ENCODE results near the gene TMEM266.

TMEM266 gene

DNA sequence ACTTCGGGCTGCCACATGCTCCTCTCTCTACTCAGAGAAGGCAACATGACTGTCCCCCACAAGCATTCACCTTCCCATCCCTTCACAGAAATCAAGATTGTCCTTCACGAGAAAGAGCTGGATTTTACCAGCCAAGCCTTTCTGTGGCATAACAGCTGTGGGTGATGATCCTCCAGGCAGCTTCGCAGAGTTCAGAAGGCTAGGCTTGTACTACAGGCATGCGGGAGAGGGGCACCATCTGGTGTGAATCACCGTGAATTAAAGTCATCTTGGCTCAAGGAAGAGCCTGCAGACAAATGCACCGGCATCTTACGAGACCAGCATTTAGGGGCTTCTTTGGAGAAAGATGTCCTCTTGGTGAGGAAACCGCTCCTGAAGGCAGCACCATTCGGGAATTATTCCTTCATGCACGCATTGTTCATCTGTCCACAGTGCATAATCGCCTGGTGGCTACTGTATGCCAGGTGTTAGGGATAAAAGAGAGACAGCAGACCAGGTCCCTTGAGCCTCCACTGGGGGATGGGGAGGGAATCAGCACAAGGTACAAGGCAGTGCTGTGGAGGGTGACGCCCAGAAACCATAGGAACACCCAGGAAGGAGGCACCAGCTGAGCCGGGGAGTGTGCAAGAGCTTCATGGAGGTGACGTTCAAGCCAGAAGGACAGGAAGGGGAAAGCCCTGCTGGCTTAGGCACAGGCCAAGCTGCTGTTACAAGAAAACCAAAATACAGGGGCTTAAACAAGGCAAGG lies 108.6 kb downstream of the TMEM266 start:
- Histone ChIP-seq H3K27ac (ENCODE audit: low read depth in 2 of 2, low read length in 2 of 2) (no peak overlapping the region), H3K36me3 (ENCODE audit: control insufficient read depth in 2 of 2, insufficient read depth in 2 of 2, low read length in 2 of 2) (no peaks in the 10 kb centered on the region), H3K9ac (ENCODE audit: low read depth in 1 of 2, low read length in 2 of 2) (no peak overlapping the region), H3K27me3 (ENCODE audit: control insufficient read depth in 2 of 2, insufficient read depth in 2 of 2, low read length in 2 of 2) (peaks cover 0 to 3% of the 10 kb centered on the region in 2 donors), H3K4me3 (ENCODE audit: low read length in 2 of 2) (no peak overlapping the region), H3K4me1 (ENCODE audit: control insufficient read depth in 2 of 2, insufficient read depth in 2 of 2, low read length in 2 of 2) (peaks cover 0 to 2% of the 10 kb centered on the region in 2 donors), H3K9me3 (ENCODE audit: control insufficient read depth in 2 of 2, low read length in 2 of 2) (no peaks in the 10 kb centered on the region)

DNA sequence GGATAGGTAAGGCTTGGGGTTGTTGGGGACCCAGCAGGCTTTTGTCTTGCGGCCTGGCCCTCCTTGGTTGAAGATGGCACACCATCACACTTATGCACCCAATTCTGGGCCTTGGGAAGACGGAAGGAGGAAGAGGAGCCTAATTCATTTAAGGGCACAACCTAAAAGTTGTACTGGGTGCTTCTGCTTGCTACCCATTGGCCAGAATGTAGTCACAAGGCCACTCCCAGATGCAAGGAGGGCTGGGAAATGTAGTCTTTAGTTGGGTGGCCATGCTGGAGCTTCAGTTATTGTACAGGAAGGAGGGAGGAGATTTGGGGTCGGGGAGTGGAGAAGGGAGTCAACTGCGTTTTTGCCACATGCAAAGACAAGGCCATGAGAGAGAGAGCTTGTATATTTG lies 109.2 kb downstream of the TMEM266 start:
- no peak overlapping the region for H3K27ac ChIP-seq (ENCODE audit: low read depth in 2 of 2, low read length in 2 of 2)
- H3K36me3 ChIP-seq (ENCODE audit: control insufficient read depth in 2 of 2, insufficient read depth in 2 of 2, low read length in 2 of 2): no peaks in the 10 kb centered on the region
- no peak overlapping the region for H3K9ac ChIP-seq (ENCODE audit: low read depth in 1 of 2, low read length in 2 of 2)
- no peaks in the 10 kb centered on the region for H3K9me3 ChIP-seq (ENCODE audit: control insufficient read depth in 2 of 2, low read length in 2 of 2)
- H3K4me1 ChIP-seq (ENCODE audit: control insufficient read depth in 2 of 2, insufficient read depth in 2 of 2, low read length in 2 of 2): peaks cover 0 to 2% of the 10 kb centered on the region in 2 donors
- no peak overlapping the region for H3K4me3 ChIP-seq (ENCODE audit: low read length in 2 of 2)
- peaks cover 0 to 3% of the 10 kb centered on the region in 2 donors for H3K27me3 ChIP-seq (ENCODE audit: control insufficient read depth in 2 of 2, insufficient read depth in 2 of 2, low read length in 2 of 2)

DNA sequence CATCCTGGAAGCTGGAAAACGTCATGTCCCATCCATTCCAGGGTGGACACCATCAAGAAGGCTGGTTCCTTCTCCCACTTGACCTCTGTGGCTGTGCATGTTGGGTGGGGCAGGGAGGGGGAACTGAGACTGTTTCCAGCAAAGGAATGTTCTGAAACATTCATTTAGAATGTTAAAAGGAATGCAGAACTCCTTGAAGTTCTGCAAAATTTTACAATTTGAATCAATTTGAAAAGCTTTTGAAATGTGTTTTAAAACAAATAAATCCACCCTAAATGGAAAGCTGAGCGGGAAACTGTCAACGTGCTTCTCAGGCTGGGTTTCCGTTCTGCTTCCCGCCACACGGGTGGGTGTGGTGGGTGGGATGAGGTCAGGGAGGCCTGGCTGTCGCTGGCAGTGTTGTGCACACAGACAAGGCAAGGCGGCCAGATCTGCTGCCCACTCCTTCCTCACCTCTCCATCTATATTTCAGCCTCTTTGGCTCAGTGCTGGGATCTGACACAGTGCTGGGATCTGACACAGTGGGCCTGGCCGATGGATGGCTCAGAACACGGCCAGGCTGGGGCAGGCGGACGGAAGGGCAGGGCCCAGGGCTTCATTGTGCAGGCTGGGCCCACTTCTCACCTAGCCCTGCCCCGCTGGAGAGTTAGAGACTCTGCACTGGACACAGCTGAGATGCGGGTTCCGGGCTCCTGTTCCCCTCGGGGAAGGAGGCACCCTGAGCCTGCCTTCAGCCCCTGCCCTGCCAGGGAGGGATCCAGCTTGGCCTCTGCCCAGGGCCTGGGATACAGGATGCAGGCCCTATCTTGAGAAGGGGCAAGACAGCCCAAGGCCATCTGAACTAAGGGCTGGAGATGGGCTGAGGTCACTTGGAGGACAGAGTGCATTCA lies 110.4 kb downstream of the TMEM266 start:
- peak overlapping the region in 1 of 2 donors; percentile 16 for H3K27ac ChIP-seq (ENCODE audit: low read depth in 2 of 2, low read length in 2 of 2)
- H3K27me3 ChIP-seq (ENCODE audit: control insufficient read depth in 2 of 2, insufficient read depth in 2 of 2, low read length in 2 of 2): no peaks in the 10 kb centered on the region
- H3K36me3 ChIP-seq (ENCODE audit: control insufficient read depth in 2 of 2, insufficient read depth in 2 of 2, low read length in 2 of 2): no peaks in the 10 kb centered on the region
- H3K9ac ChIP-seq (ENCODE audit: low read depth in 1 of 2, low read length in 2 of 2): no peak overlapping the region
- no peak overlapping the region for H3K4me3 ChIP-seq (ENCODE audit: low read length in 2 of 2)
- H3K4me1 ChIP-seq (ENCODE audit: control insufficient read depth in 2 of 2, insufficient read depth in 2 of 2, low read length in 2 of 2): peaks cover 0 to 2% of the 10 kb centered on the region in 2 donors
- no peaks in the 10 kb centered on the region for H3K9me3 ChIP-seq (ENCODE audit: control insufficient read depth in 2 of 2, low read length in 2 of 2)

DNA sequence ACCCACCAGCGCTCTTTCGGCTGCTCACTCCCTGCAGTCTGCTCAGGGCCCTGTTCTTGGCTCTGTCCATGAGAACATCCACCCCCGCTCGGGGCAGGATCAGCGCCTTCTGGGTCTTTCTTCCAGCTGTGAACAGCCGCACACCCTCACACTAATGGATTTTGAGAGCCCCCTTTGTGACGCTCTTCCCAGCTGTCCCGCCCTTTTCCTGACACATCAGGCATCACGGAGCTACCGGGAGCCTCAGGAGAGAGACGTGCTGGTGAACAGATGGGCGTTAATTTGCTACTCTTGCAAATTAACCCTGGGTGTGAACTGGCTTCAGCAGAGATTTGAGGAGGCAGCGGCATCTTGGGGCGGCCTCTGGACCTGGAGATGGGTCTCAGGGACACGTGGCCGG lies 113.0 kb downstream of the TMEM266 start:
- peaks cover 0 to 2% of the 10 kb centered on the region in 2 donors for H3K4me1 ChIP-seq (ENCODE audit: control insufficient read depth in 2 of 2, insufficient read depth in 2 of 2, low read length in 2 of 2)
- no peak overlapping the region for H3K4me3 ChIP-seq (ENCODE audit: low read length in 2 of 2)
- no peak overlapping the region for H3K27ac ChIP-seq (ENCODE audit: low read depth in 2 of 2, low read length in 2 of 2)
- H3K9me3 ChIP-seq (ENCODE audit: control insufficient read depth in 2 of 2, low read length in 2 of 2): no peaks in the 10 kb centered on the region
- H3K36me3 ChIP-seq (ENCODE audit: control insufficient read depth in 2 of 2, insufficient read depth in 2 of 2, low read length in 2 of 2): no peaks in the 10 kb centered on the region
- no peak overlapping the region for H3K9ac ChIP-seq (ENCODE audit: low read depth in 1 of 2, low read length in 2 of 2)
- H3K27me3 ChIP-seq (ENCODE audit: control insufficient read depth in 2 of 2, insufficient read depth in 2 of 2, low read length in 2 of 2): peaks cover 0 to 9% of the 10 kb centered on the region in 2 donors

DNA sequence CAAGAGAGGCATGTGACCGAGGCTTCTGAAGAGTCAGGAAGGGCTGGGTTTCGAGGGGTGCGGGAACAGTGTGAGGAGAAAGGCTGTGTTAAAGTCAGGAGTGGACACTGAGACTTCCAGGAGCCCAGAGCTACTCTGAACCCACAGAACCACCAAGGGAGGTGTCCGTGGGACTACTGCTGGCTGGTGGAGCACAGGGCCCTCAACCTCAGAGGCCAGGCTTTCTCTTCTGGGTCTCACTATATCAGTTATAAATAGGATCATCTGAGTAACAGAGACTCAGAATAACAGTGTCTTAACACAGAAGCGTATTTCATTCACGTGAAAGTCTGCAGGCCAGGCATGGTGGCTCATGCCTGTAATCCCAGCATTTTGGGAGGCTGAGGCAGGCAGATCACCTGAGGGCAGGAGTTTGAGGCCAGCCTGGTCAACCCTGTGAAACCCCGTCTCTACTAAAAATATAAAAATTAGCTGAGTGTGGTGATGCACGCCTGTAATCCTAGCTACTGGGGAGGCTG lies 113.6 kb downstream of the TMEM266 start:
- H3K27me3 ChIP-seq (ENCODE audit: control insufficient read depth in 2 of 2, insufficient read depth in 2 of 2, low read length in 2 of 2): peaks cover 0 to 15% of the 10 kb centered on the region in 2 donors
- no peak overlapping the region for H3K27ac ChIP-seq (ENCODE audit: low read depth in 2 of 2, low read length in 2 of 2)
- H3K9ac ChIP-seq (ENCODE audit: low read depth in 1 of 2, low read length in 2 of 2): no peak overlapping the region
- no peaks in the 10 kb centered on the region for H3K9me3 ChIP-seq (ENCODE audit: control insufficient read depth in 2 of 2, low read length in 2 of 2)
- no peaks in the 10 kb centered on the region for H3K36me3 ChIP-seq (ENCODE audit: control insufficient read depth in 2 of 2, insufficient read depth in 2 of 2, low read length in 2 of 2)
- peaks cover 0 to 2% of the 10 kb centered on the region in 2 donors for H3K4me1 ChIP-seq (ENCODE audit: control insufficient read depth in 2 of 2, insufficient read depth in 2 of 2, low read length in 2 of 2)
- no peak overlapping the region for H3K4me3 ChIP-seq (ENCODE audit: low read length in 2 of 2)

GRCh38 chr15:76174654-76175053 lies 114.9 kb downstream of the TMEM266 start:
- Histone ChIP-seq H3K4me3 (ENCODE audit: low read length in 2 of 2) (no peak overlapping the region), H3K9ac (ENCODE audit: low read depth in 1 of 2, low read length in 2 of 2) (no peak overlapping the region), H3K36me3 (ENCODE audit: control insufficient read depth in 2 of 2, insufficient read depth in 2 of 2, low read length in 2 of 2) (no peaks in the 10 kb centered on the region), H3K27ac (ENCODE audit: low read depth in 2 of 2, low read length in 2 of 2) (no peak overlapping the region), H3K27me3 (ENCODE audit: control insufficient read depth in 2 of 2, insufficient read depth in 2 of 2, low read length in 2 of 2) (peaks cover 2 to 22% of the 10 kb centered on the region in 2 donors), H3K4me1 (ENCODE audit: control insufficient read depth in 2 of 2, insufficient read depth in 2 of 2, low read length in 2 of 2) (peaks cover 0 to 2% of the 10 kb centered on the region in 2 donors), H3K9me3 (ENCODE audit: control insufficient read depth in 2 of 2, low read length in 2 of 2) (no peaks in the 10 kb centered on the region)

DNA sequence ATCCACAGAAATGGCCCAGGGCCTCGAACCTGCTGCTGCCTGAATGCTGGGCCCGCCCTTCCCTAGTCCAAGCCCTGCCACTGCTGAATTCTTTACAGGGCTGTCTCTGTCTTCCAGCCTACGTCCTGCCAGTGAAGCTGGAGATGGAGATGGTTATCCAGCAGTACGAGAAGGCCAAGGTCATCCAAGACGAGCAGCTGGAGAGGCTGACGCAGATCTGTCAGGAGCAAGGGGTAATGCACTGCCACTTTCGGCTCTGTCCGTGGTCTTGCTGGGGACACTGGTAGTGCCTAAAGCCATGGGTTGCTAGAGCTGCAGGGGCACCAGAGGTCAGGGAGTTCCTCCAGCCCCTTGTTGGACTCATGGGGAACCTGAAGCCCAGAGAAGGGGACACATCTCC lies 115.7 kb downstream of the TMEM266 start:
- Histone ChIP-seq H3K27me3 (ENCODE audit: control insufficient read depth in 2 of 2, insufficient read depth in 2 of 2, low read length in 2 of 2) (peaks cover 2 to 22% of the 10 kb centered on the region in 2 donors), H3K36me3 (ENCODE audit: control insufficient read depth in 2 of 2, insufficient read depth in 2 of 2, low read length in 2 of 2) (no peaks in the 10 kb centered on the region), H3K9ac (ENCODE audit: low read depth in 1 of 2, low read length in 2 of 2) (no peak overlapping the region), H3K27ac (ENCODE audit: low read depth in 2 of 2, low read length in 2 of 2) (no peak overlapping the region), H3K4me3 (ENCODE audit: low read length in 2 of 2) (no peak overlapping the region), H3K4me1 (ENCODE audit: control insufficient read depth in 2 of 2, insufficient read depth in 2 of 2, low read length in 2 of 2) (peaks cover 0 to 2% of the 10 kb centered on the region in 2 donors), H3K9me3 (ENCODE audit: control insufficient read depth in 2 of 2, low read length in 2 of 2) (no peaks in the 10 kb centered on the region)

DNA sequence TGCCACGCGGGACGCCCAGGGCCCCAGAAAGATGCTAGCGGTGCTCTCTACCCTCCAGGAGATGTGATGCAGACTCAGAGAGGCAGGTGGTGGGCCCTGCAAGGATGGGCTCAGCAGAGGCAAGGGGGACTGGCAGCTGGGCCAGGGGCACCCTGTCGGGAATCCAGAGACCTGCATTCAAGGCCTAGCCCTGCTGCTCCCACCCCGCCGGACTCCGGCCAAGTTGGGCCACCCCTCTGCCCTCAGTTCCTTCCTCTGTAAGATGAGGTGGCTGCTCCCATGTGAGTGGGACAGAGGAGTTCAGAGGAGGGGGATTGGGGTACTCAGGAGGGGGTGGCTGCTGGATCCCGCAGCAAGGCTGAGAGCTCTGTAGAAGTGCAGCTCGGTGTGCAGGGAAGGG lies 116.3 kb downstream of the TMEM266 start:
- no peak overlapping the region for H3K27ac ChIP-seq (ENCODE audit: low read depth in 2 of 2, low read length in 2 of 2)
- H3K27me3 ChIP-seq (ENCODE audit: control insufficient read depth in 2 of 2, insufficient read depth in 2 of 2, low read length in 2 of 2): peaks cover 5 to 24% of the 10 kb centered on the region in 2 donors

GRCh38 chr15:76176487-76177085 lies 116.8 kb downstream of the TMEM266 start:
- Histone ChIP-seq H3K4me1 (ENCODE audit: control insufficient read depth in 2 of 2, insufficient read depth in 2 of 2, low read length in 2 of 2) (no peaks in the 10 kb centered on the region), H3K36me3 (ENCODE audit: control insufficient read depth in 2 of 2, insufficient read depth in 2 of 2, low read length in 2 of 2) (no peaks in the 10 kb centered on the region), H3K4me3 (ENCODE audit: low read length in 2 of 2) (no peak overlapping the region), H3K27ac (ENCODE audit: low read depth in 2 of 2, low read length in 2 of 2) (no peak overlapping the region), H3K9ac (ENCODE audit: low read depth in 1 of 2, low read length in 2 of 2) (no peak overlapping the region), H3K27me3 (ENCODE audit: control insufficient read depth in 2 of 2, insufficient read depth in 2 of 2, low read length in 2 of 2) (peaks cover 8 to 27% of the 10 kb centered on the region in 2 donors), H3K9me3 (ENCODE audit: control insufficient read depth in 2 of 2, low read length in 2 of 2) (no peaks in the 10 kb centered on the region)

More for the DNA sequence above, 116.3 kb downstream of the TMEM266 start:
- H3K4me3 ChIP-seq (ENCODE audit: low read length in 2 of 2): no peak overlapping the region
- no peak overlapping the region for H3K9ac ChIP-seq (ENCODE audit: low read depth in 1 of 2, low read length in 2 of 2)
- no peaks in the 10 kb centered on the region for H3K4me1 ChIP-seq (ENCODE audit: control insufficient read depth in 2 of 2, insufficient read depth in 2 of 2, low read length in 2 of 2)
- H3K36me3 ChIP-seq (ENCODE audit: control insufficient read depth in 2 of 2, insufficient read depth in 2 of 2, low read length in 2 of 2): no peaks in the 10 kb centered on the region
- H3K9me3 ChIP-seq (ENCODE audit: control insufficient read depth in 2 of 2, low read length in 2 of 2): no peaks in the 10 kb centered on the region

Data from mucosa of rectum (tissue), 2 donors.